Skeletal muscle satellite cell (primary cell): ENCODE results near the gene TMEM256.
"Not testable (repeated sequence)": the region's sequence is repeated elsewhere in the genome, so short reads cannot be mapped to it uniquely, and the experiment has no call there.

Experiments used
- H3K27me3 ChIP-seq: 2 replicates; pipeline ENCODE4 v1.7.0; 2013; ENCODE audit warnings: low read length; ENCODE audit not compliant: control insufficient read depth, insufficient read depth
- H3K36me3 ChIP-seq: 2 replicates; pipeline ENCODE4 v1.7.0; 2013; ENCODE audit warnings: mild to moderate bottlenecking, control low read depth, low read length; ENCODE audit not compliant: insufficient read depth
- H3K4me1 ChIP-seq: 2 replicates; pipeline ENCODE4 v1.7.0; 2013; ENCODE audit warnings: low read length; ENCODE audit not compliant: control insufficient read depth, insufficient read depth
- H3K4me2 ChIP-seq: 2 replicates; pipeline ENCODE4 v1.7.0; 2013; ENCODE audit warnings: mild to moderate bottlenecking, low read length
- H3K4me3 ChIP-seq: 2 replicates; pipeline ENCODE4 v1.7.0; 2013; ENCODE audit warnings: low read length
- H3K9ac ChIP-seq: 2 replicates; pipeline ENCODE4 v1.7.0; 2013; ENCODE audit warnings: mild to moderate bottlenecking, low read depth, low read length, moderate library complexity
- H3K9me3 ChIP-seq: replicated peaks from 2 replicates; pipeline ENCODE4 v1.7.0; 2013; ENCODE audit warnings: mild to moderate bottlenecking, control low read depth, low read length

Gene TMEM256

DNA sequence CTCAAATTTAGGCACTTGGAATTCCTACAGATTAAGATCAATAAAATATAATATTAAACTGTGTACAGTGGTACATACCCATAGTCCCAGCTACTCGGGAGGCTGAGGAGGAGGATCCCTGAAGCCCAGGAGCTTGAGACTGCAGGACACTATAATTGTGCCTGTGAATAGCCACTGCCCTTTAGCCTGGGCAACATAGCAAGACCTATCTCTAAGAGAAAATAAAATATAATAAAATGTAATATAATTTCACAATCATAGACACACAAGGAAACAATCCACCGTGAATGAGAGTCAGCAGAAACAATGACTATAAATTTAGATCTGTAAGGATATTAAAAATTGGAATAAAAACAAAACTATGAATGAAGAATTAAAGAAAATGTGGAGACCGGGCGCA, 33.0 kb downstream of the TMEM256 start:
- peaks cover 13% of the 10 kb centered on the region for H3K27me3 ChIP-seq
- H3K4me2 ChIP-seq = no peak overlapping the region
- no peaks in the 10 kb centered on the region for H3K4me1 ChIP-seq
- no peaks in the 10 kb centered on the region for H3K36me3 ChIP-seq
- H3K9me3 ChIP-seq = no peaks in the 10 kb centered on the region
- no peak overlapping the region for H3K9ac ChIP-seq
- no peak overlapping the region for H3K4me3 ChIP-seq

DNA sequence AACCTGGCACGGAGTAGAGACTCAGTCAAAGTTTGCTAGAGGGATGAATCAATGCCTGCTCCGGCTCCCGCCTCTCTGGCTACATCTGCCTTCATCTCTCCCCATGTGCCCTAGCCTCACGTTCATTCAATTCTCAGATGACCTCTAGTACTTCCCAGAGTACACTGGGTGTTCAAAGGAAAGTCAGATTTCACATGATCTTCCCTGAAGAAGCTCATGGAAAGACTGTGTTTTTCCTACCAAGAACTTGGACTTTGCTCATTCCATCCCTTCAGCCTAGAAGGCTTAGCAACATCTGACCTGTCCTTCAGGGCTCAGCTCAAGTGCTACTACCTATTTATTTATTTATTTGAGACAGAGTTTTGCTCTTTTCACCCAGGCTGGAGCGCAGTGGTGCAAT, 34.1 kb downstream of the TMEM256 start:
- peaks cover 13% of the 10 kb centered on the region for H3K27me3 ChIP-seq
- H3K9me3 ChIP-seq = no peaks in the 10 kb centered on the region
- H3K4me2 ChIP-seq = no peak overlapping the region
- H3K4me3 ChIP-seq = no peak overlapping the region
- no peaks in the 10 kb centered on the region for H3K36me3 ChIP-seq
- H3K4me1 ChIP-seq = no peaks in the 10 kb centered on the region
- H3K9ac ChIP-seq = no peak overlapping the region

DNA sequence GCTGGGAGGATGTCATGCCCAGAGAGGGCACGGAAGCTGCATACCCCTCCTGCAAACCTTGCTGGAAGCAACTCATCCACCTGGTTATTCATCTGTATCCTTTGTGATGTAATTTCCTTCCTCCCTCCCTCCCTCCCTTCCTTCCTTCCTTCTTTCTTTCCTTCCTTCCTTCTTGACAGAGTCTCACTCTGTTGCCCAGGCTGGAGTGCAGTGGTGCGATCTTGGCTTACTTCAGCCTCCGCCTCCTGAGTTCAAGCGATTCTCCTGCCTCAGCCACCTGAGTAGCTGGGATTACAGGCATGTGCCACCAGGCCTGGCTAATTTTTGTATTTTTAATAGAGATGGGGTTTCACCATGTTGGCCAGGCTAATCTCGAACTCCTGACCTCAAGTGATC, 35.3 kb downstream of the TMEM256 start:
- H3K36me3 ChIP-seq, H3K4me3 ChIP-seq, H3K9me3 ChIP-seq, H3K4me2 ChIP-seq, H3K4me1 ChIP-seq, H3K9ac ChIP-seq: not testable (repeated sequence)
- H3K27me3 ChIP-seq = peaks cover 13% of the 10 kb centered on the region

DNA sequence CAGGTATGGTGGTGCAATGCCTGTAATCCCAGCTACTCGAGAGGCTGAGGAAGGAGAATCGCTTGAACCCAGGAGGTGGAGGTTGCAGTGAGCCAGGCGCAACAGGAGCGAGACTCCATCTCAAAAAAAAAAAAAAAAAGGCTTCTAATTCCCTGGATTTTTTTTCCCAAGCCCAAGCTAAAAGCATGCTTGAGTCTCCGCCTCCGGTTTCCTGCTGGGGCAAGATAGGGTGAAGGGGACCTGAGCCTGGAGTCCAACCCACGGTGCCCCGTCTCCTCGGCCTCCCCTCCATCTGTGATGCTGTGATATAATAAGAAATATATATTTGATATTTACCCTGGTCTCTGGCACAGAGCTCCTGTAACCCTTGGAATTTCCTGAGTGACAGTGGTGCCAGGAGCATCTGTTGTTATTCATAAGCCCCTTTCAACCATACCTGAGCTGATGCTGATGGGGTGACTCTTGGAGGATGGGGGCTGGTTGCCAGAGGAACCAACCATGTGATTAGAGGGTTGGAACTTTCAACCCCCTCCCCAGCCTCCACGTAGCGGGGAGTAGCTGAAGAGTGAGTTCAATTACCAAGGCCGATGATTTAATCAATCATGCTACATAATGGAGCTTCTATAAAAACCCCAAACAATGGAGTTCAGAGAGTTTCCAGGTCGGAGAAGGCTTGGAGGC, 35.8 kb downstream of the TMEM256 start:
- Histone ChIP-seq H3K4me3 (no peak overlapping the region), H3K36me3 (no peaks in the 10 kb centered on the region), H3K9ac (no peak overlapping the region), H3K4me2 (no peak overlapping the region), H3K9me3 (no peaks in the 10 kb centered on the region), H3K4me1 (no peaks in the 10 kb centered on the region), H3K27me3 (peaks cover 13% of the 10 kb centered on the region)

DNA sequence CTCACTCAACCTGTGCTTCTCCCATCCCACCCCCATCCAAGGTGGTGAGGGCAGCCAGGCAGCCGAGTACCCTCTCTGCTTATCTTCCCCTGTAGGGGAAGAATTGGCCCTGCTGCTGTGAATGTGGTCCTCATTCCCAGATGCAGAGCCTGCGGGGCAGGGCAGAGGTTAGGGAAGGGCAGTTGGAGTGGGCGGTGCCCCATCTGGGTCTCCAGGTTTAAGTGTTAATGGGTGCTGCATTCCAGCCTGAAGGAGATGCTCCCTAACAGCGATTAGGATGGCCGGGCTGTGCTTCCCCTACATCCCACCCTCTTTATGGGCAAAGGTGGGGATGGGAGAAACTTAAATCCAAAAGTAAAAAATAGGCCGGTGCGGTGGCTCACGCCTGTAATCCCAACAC, 36.8 kb downstream of the TMEM256 start:
- peaks cover 13% of the 10 kb centered on the region for H3K27me3 ChIP-seq
- H3K4me3 ChIP-seq = no peak overlapping the region
- no peak overlapping the region for H3K4me2 ChIP-seq
- H3K9ac ChIP-seq = no peak overlapping the region
- no peaks in the 10 kb centered on the region for H3K9me3 ChIP-seq
- H3K4me1 ChIP-seq = no peaks in the 10 kb centered on the region
- H3K36me3 ChIP-seq = no peaks in the 10 kb centered on the region

DNA sequence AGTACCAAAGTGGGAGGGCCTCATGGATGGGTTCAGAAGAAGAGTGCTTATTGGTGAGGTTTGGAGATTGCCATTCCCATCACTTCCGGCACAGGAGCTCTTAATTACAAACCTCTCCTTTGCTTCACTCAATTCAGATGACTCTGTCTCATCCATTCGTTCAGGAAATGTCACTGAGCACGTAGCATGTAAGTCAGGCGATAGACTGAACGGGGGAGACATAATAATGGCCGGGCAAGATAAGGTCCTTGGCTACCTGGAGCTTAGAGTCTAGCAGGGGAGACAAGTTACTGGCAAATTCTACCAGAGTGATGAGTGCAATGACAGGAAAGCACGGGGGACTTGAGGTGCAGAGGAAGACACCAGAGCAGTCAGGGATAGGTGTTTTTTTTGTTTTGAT, 37.9 kb downstream of the TMEM256 start:
- H3K4me2 ChIP-seq, H3K4me3 ChIP-seq, H3K36me3 ChIP-seq, H3K9me3 ChIP-seq, H3K9ac ChIP-seq, H3K4me1 ChIP-seq: not testable (repeated sequence)
- peaks cover 13% of the 10 kb centered on the region for H3K27me3 ChIP-seq

DNA sequence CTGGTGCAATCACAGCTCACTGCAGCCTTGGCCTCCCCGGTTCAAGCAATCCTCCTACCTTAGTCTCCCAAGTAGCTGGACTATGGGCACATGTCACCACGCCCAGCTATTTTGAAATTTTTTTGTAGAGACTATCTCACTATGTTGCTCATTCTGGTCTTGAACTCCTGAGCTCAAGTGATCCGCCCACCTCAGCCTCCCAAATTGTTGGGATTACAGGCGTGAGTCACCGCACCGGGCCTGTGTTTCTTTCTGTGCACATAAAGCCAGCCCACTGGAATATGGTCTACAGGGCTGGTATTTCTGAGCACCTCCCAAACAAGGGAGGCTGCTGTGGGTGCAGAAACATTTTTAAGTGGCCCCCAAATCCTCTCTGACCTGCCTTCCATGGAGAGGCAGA, 40.6 kb downstream of the TMEM256 start:
- no peak overlapping the region for H3K9ac ChIP-seq
- H3K4me3 ChIP-seq = no peak overlapping the region
- no peaks in the 10 kb centered on the region for H3K9me3 ChIP-seq
- no peaks in the 10 kb centered on the region for H3K27me3 ChIP-seq
- no peaks in the 10 kb centered on the region for H3K36me3 ChIP-seq
- no peak overlapping the region for H3K4me2 ChIP-seq
- H3K4me1 ChIP-seq = no peaks in the 10 kb centered on the region

DNA sequence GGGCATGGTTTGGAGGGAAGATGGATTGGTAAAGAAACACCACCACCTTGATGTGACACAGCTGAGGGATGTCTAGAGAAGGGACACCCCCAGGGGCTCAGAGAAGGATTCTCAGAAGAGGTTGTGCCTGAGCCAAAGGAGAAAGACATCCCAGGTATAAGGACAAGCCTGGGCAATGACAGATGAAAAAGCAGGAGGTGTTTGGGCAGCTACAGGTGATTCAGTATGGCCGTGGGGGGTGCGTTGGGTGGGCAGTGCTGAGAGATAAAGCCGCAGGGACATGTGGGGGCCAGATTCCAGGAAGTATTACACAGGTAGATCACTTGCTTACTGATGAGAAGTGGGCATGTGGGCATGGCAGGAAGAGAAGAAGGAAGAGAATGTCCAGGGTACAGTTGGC, 42.0 kb downstream of the TMEM256 start:
- Histone ChIP-seq H3K4me1 (no peaks in the 10 kb centered on the region), H3K4me2 (no peak overlapping the region), H3K27me3 (no peaks in the 10 kb centered on the region), H3K36me3 (no peaks in the 10 kb centered on the region), H3K4me3 (no peak overlapping the region), H3K9me3 (no peaks in the 10 kb centered on the region), H3K9ac (no peak overlapping the region)

DNA sequence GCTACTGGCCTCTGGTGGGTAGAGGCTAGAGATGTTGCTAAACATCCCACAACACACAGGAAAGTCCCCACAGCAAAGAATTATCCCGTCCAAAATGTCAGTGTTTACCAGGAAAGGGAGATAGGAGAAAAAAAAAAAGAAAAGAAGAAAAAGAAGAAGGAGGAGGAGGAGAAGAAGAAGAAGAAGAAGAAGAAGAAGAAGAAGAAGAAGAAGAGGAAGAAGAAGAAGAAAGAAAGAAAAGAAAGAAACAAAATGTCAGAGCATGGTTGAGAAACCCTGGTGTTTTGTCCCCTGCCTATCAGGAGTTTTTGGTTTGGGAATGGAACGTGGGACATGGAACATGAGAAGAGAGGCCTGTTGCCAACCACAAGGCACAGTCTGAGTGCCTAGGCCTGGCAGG, 46.5 kb downstream of the TMEM256 start:
- no peaks in the 10 kb centered on the region for H3K9me3 ChIP-seq
- H3K4me2 ChIP-seq = no peak overlapping the region
- no peak overlapping the region for H3K4me3 ChIP-seq
- no peaks in the 10 kb centered on the region for H3K36me3 ChIP-seq
- no peaks in the 10 kb centered on the region for H3K27me3 ChIP-seq
- H3K4me1 ChIP-seq = peaks cover 35% of the 10 kb centered on the region
- no peak overlapping the region for H3K9ac ChIP-seq

DNA sequence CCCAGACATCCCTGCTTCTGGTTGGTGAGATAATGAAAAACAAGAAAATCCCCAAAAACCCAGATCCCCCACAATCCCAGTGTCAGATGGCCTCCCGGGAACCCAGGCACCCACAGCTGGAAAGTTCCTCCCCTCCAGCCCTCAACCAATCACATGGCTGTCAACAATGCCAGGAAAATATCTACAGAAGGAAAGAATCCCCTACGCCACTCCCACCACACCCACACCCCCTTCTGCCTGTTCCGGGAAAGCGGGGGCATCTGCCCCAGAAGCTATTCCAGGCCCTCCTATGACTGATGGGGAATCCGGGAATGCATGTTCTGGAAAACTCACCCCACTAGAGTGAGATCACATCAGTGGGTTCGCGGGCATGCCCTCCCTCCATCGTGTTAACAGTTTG, 47.1 kb downstream of the TMEM256 start:
- Histone ChIP-seq H3K36me3 (no peaks in the 10 kb centered on the region), H3K9ac (no peak overlapping the region), H3K4me3 (no peak overlapping the region), H3K9me3 (no peaks in the 10 kb centered on the region), H3K4me1 (peaks cover 35% of the 10 kb centered on the region), H3K27me3 (no peaks in the 10 kb centered on the region), H3K4me2 (no peak overlapping the region)

DNA sequence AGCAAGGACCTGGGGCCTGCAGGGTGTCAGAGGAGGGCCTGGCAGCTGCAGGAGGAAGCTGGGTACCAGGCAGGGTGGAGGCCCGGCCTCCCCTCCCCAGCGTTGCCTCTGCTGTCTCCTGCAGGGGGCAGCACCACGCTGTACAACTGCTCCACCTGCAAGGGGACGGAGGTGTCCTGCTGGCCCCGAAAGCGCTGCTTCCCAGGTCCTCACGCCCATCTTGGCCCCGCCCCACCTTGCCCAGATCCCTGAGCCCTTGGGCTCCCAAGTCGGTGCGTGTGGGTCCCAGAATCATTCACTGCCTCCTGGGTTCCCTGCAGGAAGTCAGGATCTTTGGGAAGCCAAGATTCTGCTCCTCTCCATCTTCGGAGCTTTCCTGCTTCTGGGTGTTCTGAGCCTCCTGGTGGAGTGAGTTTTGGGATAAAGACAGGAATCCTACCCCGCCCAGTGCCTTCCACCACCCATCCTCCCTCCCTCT, 47.8 kb downstream of the TMEM256 start:
- no peak overlapping the region for H3K4me3 ChIP-seq
- H3K9me3 ChIP-seq = no peaks in the 10 kb centered on the region
- no peaks in the 10 kb centered on the region for H3K36me3 ChIP-seq
- no peak overlapping the region for H3K4me2 ChIP-seq
- H3K9ac ChIP-seq = no peak overlapping the region
- peaks cover 35% of the 10 kb centered on the region for H3K4me1 ChIP-seq
- no peaks in the 10 kb centered on the region for H3K27me3 ChIP-seq

DNA sequence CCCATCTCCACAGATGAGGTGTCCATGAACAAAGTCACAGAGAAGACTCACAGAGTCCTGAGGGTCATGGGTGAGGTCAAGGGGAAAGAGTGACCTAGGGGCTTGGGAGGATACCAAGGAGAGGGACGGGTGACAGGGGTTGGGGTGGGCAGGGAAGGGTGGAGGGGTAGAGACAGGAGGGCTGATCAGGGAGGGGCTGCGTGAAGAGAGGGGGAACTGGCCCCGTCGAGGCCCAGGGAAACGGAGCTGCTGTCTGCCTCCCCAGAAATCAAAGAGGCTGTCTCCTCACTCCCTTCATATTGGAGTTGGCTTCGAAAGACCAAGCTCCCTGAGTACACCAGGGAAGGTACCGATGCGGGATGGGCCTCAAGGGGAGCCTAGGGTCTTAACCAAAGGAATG, 48.3 kb downstream of the TMEM256 start:
- no peak overlapping the region for H3K4me3 ChIP-seq
- H3K4me2 ChIP-seq = no peak overlapping the region
- no peak overlapping the region for H3K9ac ChIP-seq
- H3K9me3 ChIP-seq = no peaks in the 10 kb centered on the region
- peaks cover 35% of the 10 kb centered on the region for H3K4me1 ChIP-seq
- H3K27me3 ChIP-seq = no peaks in the 10 kb centered on the region
- no peaks in the 10 kb centered on the region for H3K36me3 ChIP-seq
